Iris pigment epithelial cell (primary cell): ENCODE measurements around the gene PTPRK.
"Not testable (repeated sequence)": the region's sequence is repeated elsewhere in the genome, so short reads cannot be mapped to it uniquely, and the experiment has no call there.

Experiments used
- DNase-seq: peaks from one replicate; pipeline ENCODE4 v3.0.0-alpha.2; 2011; ENCODE audit warnings: low read depth

PTPRK gene

GRCh38 chr6:128487746-128488145 lies 32.7 kb downstream of the PTPRK start:
- DNase-seq: peak; percentile 82

- DNase-seq: no peak
These were observed 33.3 kb downstream of the PTPRK start for GRCh38 chr6:128487055-128487454.

GRCh38 chr6:128486580-128486979 lies 33.8 kb downstream of the PTPRK start:
- DNase-seq: not testable (repeated sequence)

GRCh38 chr6:128483472-128484135 lies 36.8 kb downstream of the PTPRK start:
- DNase-seq: no peak

GRCh38 chr6:128482642-128483041 lies 37.8 kb downstream of the PTPRK start:
- DNase-seq: no peak

- DNase-seq: no peak
These were observed 40.4 kb downstream of the PTPRK start for GRCh38 chr6:128479991-128480390.

GRCh38 chr6:128479048-128479666 lies 41.2 kb downstream of the PTPRK start:
- DNase-seq: no peak

GRCh38 chr6:128478230-128479047 lies 42.0 kb downstream of the PTPRK start:
- DNase-seq: no peak

- no peak for DNase-seq
These were observed 45.5 kb downstream of the PTPRK start for GRCh38 chr6:128474933-128475332.

- DNase-seq: peak; percentile 51
These were observed 45.9 kb downstream of the PTPRK start for GRCh38 chr6:128474481-128474880.

- DNase-seq: no peak
These were observed 48.5 kb downstream of the PTPRK start for GRCh38 chr6:128471907-128472306.

- DNase-seq: no peak
These were observed 54.7 kb downstream of the PTPRK start for GRCh38 chr6:128465368-128466343.

GRCh38 chr6:128464790-128465189 lies 55.6 kb downstream of the PTPRK start:
- DNase-seq: peak; percentile 44

GRCh38 chr6:128463942-128464341 lies 56.5 kb downstream of the PTPRK start:
- DNase-seq: peak; percentile 70

GRCh38 chr6:128461501-128461900 lies 58.9 kb downstream of the PTPRK start:
- no peak for DNase-seq

- no peak for DNase-seq
These were observed 63.7 kb downstream of the PTPRK start for GRCh38 chr6:128456510-128457230.

- no peak for DNase-seq
These were observed 64.4 kb downstream of the PTPRK start for GRCh38 chr6:128455959-128456358.

- DNase-seq: no peak
These were observed 67.7 kb downstream of the PTPRK start for GRCh38 chr6:128452713-128453112.

- DNase-seq: no peak
These were observed 73.9 kb downstream of the PTPRK start for GRCh38 chr6:128446497-128446896.

GRCh38 chr6:128443553-128443952 lies 76.8 kb downstream of the PTPRK start:
- DNase-seq: peak; percentile 43

- DNase-seq: no peak
These were observed 80.8 kb downstream of the PTPRK start for GRCh38 chr6:128439627-128440026.
